NK-92 treated with Interleukin-12 subunit alpha and Interleukin-12 subunit beta, amount 100 ng/mL, for 24 hours (cell line): Measurements from ENCODE around the gene PHF11.
"Not testable (repeated sequence)": the region's sequence is repeated elsewhere in the genome, so short reads cannot be mapped to it uniquely, and the experiment has no call there.

Experiments
- DNase-seq: peaks from one replicate; lab custom pipeline; 2025; lab: John Stamatoyannopoulos, UW

PHF11 gene

DNA sequence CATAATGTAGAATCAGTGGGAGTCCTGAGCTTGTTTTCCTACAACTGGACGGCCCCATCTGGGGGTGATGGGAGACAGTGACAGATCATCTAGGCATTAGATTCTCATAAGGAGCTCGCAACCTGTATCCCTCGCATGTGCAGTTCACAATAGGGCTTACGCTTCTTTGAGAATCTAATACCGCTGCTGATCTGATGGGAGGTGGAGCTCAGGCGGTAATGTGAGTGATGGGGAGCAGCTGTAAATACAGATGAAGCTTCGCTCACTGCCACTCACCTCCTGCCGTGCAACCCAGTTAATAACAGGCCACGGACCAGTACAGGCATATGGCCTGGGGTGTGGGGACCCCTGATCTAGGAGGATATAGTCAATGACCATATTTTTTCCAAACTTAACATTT, 50.8 kb downstream of the PHF11 start:
- no peak for DNase-seq

- DNase-seq: no peak
Observed at GRCh38 chr13:49549289-49549688, 53.5 kb downstream of the PHF11 start.

- no peak for DNase-seq
Observed at GRCh38 chr13:49550942-49551644, 55.3 kb downstream of the PHF11 start.

GRCh38 chr13:49553888-49554287, 58.1 kb downstream of the PHF11 start:
- DNase-seq: no peak

GRCh38 chr13:49554387-49554786, 58.6 kb downstream of the PHF11 start:
- no peak for DNase-seq

DNA sequence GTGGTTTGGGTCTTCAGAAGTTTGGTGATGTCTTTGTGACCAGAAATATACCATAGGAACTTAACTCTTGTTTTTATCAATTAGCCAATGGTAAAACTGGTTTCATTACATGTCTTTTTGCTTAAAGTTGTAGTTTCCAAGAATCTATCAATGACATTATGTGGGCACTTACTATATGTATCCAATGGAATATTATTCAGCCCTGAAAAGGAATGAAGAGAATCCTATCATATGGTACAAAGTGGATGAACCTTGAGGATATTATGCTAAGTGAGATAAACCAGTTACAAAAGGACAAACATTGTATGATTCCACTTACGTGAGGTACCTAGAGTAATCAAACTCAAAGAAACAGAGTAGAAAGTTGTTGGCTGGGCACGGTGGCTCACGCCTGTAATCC, 63.3 kb downstream of the PHF11 start:
- no peak for DNase-seq

DNA sequence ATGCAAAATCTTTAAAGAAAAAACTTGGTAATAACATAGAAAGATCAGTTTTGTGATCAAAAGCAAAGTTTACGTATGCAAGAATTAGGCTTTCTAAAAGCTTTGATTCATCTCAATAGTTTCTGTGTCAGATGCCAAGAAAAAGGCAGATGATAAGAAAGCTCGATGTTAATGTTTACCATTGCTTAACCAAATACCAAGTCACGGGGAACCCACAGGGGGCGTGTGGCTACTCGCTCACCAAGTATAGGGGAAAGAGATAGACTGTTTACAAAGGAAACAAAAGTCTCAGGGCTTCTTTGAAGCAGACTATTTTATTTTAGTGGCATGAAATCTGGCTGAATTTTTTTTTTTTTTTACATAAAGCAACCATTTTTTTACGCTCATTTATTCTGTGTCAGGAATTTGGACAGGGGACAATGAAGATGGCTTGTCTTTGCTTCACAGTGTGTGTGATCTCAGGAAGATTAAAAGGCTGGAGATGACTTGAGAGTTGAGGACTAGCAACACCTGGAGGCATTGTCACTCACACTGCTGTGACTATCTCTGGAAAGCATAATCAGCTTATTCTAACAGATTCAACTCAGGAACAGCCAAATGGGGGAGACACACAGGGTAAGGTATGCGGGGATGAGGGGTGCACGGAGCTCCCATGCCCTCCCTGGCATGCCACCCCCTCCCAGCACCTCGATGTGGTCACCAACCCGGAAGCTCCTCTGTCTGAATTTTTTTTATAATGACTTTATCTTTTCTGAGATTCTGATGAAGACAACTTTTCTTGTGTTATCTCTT, 64.7 kb downstream of the PHF11 start:
- no peak for DNase-seq

GRCh38 chr13:49561062-49561410, 65.3 kb downstream of the PHF11 start:
- DNase-seq: no peak

GRCh38 chr13:49563516-49563915, 67.8 kb downstream of the PHF11 start:
- DNase-seq: no peak

GRCh38 chr13:49565461-49565860, 69.7 kb downstream of the PHF11 start:
- DNase-seq: not testable (repeated sequence)

- no peak for DNase-seq
Observed at GRCh38 chr13:49566461-49566860, 70.7 kb downstream of the PHF11 start.

- no peak for DNase-seq
Observed at GRCh38 chr13:49567491-49567890, 71.7 kb downstream of the PHF11 start.

GRCh38 chr13:49569993-49570689, 74.4 kb downstream of the PHF11 start:
- no peak for DNase-seq

- DNase-seq: no peak
Observed at GRCh38 chr13:49571299-49572240, 75.8 kb downstream of the PHF11 start.
